Measurements from ENCODE around the gene FNDC3A. TPM values are rescaled to one million over a fixed set of nuclear protein-coding genes. Genes with fewer than 3 reads are reported as not detected.
A peak's percentile ranks its signal among the peaks of the same experiment; 100 is the strongest.

Gene FNDC3A
- total RNA-seq, 5 donors from 2014 or later (not counting 1 experiment from before 2014, with no cell fraction given), result 29.7 to 44.4 (median 32.0) TPM

- H3K4me1 Mint-ChIP-seq, result peaks cover 3 to 21% (median 17%) of the 10 kb centered on the region in 3 donors
- peak within 1 kb of the TSS; percentile 65 to 79 (median 67) for H3K4me3 Mint-ChIP-seq
- peaks cover 0 to 18% of the 10 kb centered on the region in 2 experiments for H3K4me1 ChIP-seq (ENCODE audit: control insufficient read depth in 1 of 2, extremely low read depth in 1 of 2, insufficient read depth in 2 of 2, low read length in 2 of 2)
- DNase-seq (peak in 28 of 35 experiments; percentile 7 to 57 (median 28)), ATAC-seq (replicated peaks in 1 of 4) (peak; percentile 68 to 81 (median 72))
- H3K27ac ChIP-seq (ENCODE audit: low read length), result no peak within 1 kb of the TSS
- H3K36me3 Mint-ChIP-seq, result peaks cover 3% of the 10 kb centered on the region
- H3K4me3 ChIP-seq (ENCODE audit: control insufficient read depth in 1 of 2, extremely low read depth in 1 of 2, low read length in 1 of 2), result peak within 1 kb of the TSS; percentile 31 to 55
- peaks cover 54 to 58% of the 10 kb centered on the region in 2 donors for H3K27me3 Mint-ChIP-seq
- H3K36me3 ChIP-seq (ENCODE audit: control insufficient read depth in 2 of 2, extremely low read depth in 1 of 2, insufficient read depth in 1 of 2, low read length in 1 of 2), result no peaks in the 10 kb centered on the region
- H3K9me3 Mint-ChIP-seq, result no peaks in the 10 kb centered on the region
- ChIA-PET POLR2A (no interaction called here), CTCF (interaction anchor here in 1 of 2 donors (0.6 kb wide), 1 partner anchor 54 kb away, joined by 6 read pairs; no protein-coding TSS in a partner anchor)
- H3K9me3 ChIP-seq, result no peaks in the 10 kb centered on the region
- WGBS (ENCODE audit: insufficient coverage), result 6% methylated on average over 111 of the region's 111 CpGs
- H3K27ac Mint-ChIP-seq, result no peak within 1 kb of the TSS
- H3K27me3 ChIP-seq (replicated peaks in 1 of 2; ENCODE audit: control insufficient read depth in 2 of 2, extremely low read depth in 1 of 2, insufficient read depth in 2 of 2, low read length in 1 of 2), result peaks cover 2 to 56% of the 10 kb centered on the region in 2 experiments
Measured at GRCh38 chr13:49220036-49220855, 244.5 kb downstream of the FNDC3A start, which contains the start of gene MLNR. Gene MLNR (plus strand): TSS chr13:49220338. CDS start chr13:49220338, 0 bp downstream.

GRCh38 chr13:49220856-49221589 lies 245.3 kb downstream of the FNDC3A start:
- peaks cover 54 to 63% of the 10 kb centered on the region in 2 donors for H3K27me3 Mint-ChIP-seq
- H3K4me1 Mint-ChIP-seq, result peaks cover 2 to 20% (median 15%) of the 10 kb centered on the region in 3 donors
- POLR2A ChIA-PET, result no interaction called here
- H3K4me3 ChIP-seq (ENCODE audit: control insufficient read depth in 1 of 2, extremely low read depth in 1 of 2, low read length in 1 of 2), result peak overlapping the region in 1 of 2 donors; percentile 55
- ATAC-seq (replicated peaks in 1 of 4), result peak in 3 of 4 experiments; percentile 8 to 37 (median 9)
- H3K27me3 ChIP-seq (replicated peaks in 1 of 2; ENCODE audit: control insufficient read depth in 2 of 2, extremely low read depth in 1 of 2, insufficient read depth in 2 of 2, low read length in 1 of 2), result peaks cover 2 to 56% of the 10 kb centered on the region in 2 experiments
- CTCF ChIA-PET, result no interaction called here
- peaks cover 0 to 17% of the 10 kb centered on the region in 2 experiments for H3K4me1 ChIP-seq (ENCODE audit: control insufficient read depth in 1 of 2, extremely low read depth in 1 of 2, insufficient read depth in 2 of 2, low read length in 2 of 2)
- H3K4me3 Mint-ChIP-seq, result peak overlapping the region; percentile 56 to 79 (median 67)
- H3K9me3 Mint-ChIP-seq, result no peaks in the 10 kb centered on the region
- no peak overlapping the region for H3K27ac Mint-ChIP-seq
- peaks cover 3% of the 10 kb centered on the region for H3K36me3 Mint-ChIP-seq
- no peaks in the 10 kb centered on the region for H3K36me3 ChIP-seq (ENCODE audit: control insufficient read depth in 2 of 2, extremely low read depth in 1 of 2, insufficient read depth in 1 of 2, low read length in 1 of 2)
- H3K9me3 ChIP-seq, result no peaks in the 10 kb centered on the region
- DNase-seq, result no peak
- H3K27ac ChIP-seq (ENCODE audit: low read length), result no peak overlapping the region
- WGBS (ENCODE audit: insufficient coverage), result 11% methylated on average over 73 of the region's 73 CpGs

GRCh38 chr13:49221590-49221965 lies 245.9 kb downstream of the FNDC3A start:
- Mint-ChIP-seq H3K4me1 (peaks cover 2 to 14% (median 10%) of the 10 kb centered on the region in 3 donors), H3K4me3 (peak overlapping the region; percentile 56 to 79 (median 67)), H3K27me3 (peaks cover 54 to 59% of the 10 kb centered on the region in 2 donors), H3K27ac (no peak overlapping the region), H3K9me3 (no peaks in the 10 kb centered on the region), H3K36me3 (peaks cover 3% of the 10 kb centered on the region)
- no peak for ATAC-seq (replicated peaks in 1 of 4)
- Histone ChIP-seq H3K9me3 (no peaks in the 10 kb centered on the region), H3K36me3 (ENCODE audit: control insufficient read depth in 2 of 2, extremely low read depth in 1 of 2, insufficient read depth in 1 of 2, low read length in 1 of 2) (no peaks in the 10 kb centered on the region), H3K27ac (ENCODE audit: low read length) (no peak overlapping the region), H3K4me1 (ENCODE audit: control insufficient read depth in 1 of 2, extremely low read depth in 1 of 2, insufficient read depth in 2 of 2, low read length in 2 of 2) (peaks cover 0 to 17% of the 10 kb centered on the region in 2 experiments), H3K27me3 (replicated peaks in 1 of 2; ENCODE audit: control insufficient read depth in 2 of 2, extremely low read depth in 1 of 2, insufficient read depth in 2 of 2, low read length in 1 of 2) (peaks cover 2 to 54% of the 10 kb centered on the region in 2 experiments), H3K4me3 (ENCODE audit: control insufficient read depth in 1 of 2, extremely low read depth in 1 of 2, low read length in 1 of 2) (no peak overlapping the region)
- CTCF ChIA-PET, result no interaction called here
- POLR2A ChIA-PET, result no interaction called here
- DNase-seq, result no peak
- 88% methylated on average over 1 of the region's 4 CpGs for WGBS (ENCODE audit: insufficient coverage)

- Mint-ChIP-seq H3K4me3 (no peak overlapping the region), H3K27me3 (peaks cover 25 to 32% of the 10 kb centered on the region in 2 donors), H3K4me1 (peaks cover 2 to 7% (median 6%) of the 10 kb centered on the region in 3 donors), H3K36me3 (no peaks in the 10 kb centered on the region), H3K27ac (no peak overlapping the region), H3K9me3 (no peaks in the 10 kb centered on the region)
- DNase-seq (no peak), ATAC-seq (replicated peaks in 1 of 4) (no peak)
- Histone ChIP-seq H3K27ac (ENCODE audit: low read length) (no peak overlapping the region), H3K27me3 (replicated peaks in 1 of 2; ENCODE audit: control insufficient read depth in 2 of 2, extremely low read depth in 1 of 2, insufficient read depth in 2 of 2, low read length in 1 of 2) (peaks cover 2 to 26% of the 10 kb centered on the region in 2 experiments), H3K4me1 (ENCODE audit: control insufficient read depth in 1 of 2, extremely low read depth in 1 of 2, insufficient read depth in 2 of 2, low read length in 2 of 2) (peaks cover 0 to 9% of the 10 kb centered on the region in 2 experiments), H3K9me3 (no peaks in the 10 kb centered on the region), H3K4me3 (ENCODE audit: control insufficient read depth in 1 of 2, extremely low read depth in 1 of 2, low read length in 1 of 2) (no peak overlapping the region), H3K36me3 (ENCODE audit: control insufficient read depth in 2 of 2, extremely low read depth in 1 of 2, insufficient read depth in 1 of 2, low read length in 1 of 2) (no peaks in the 10 kb centered on the region)
- POLR2A ChIA-PET, result no interaction called here
- CTCF ChIA-PET, result interaction anchor here (0.5 to 1.1 kb wide), 2 partner anchors 11 to 885 kb away, joined by 3 to 4 read pairs; no protein-coding TSS in a partner anchor
- WGBS (ENCODE audit: insufficient coverage), result no CpG with 5 or more reads among the region's 5 CpGs
Measured at GRCh38 chr13:49225223-49226042, 249.7 kb downstream of the FNDC3A start.

- H3K36me3 ChIP-seq (ENCODE audit: control insufficient read depth in 2 of 2, extremely low read depth in 1 of 2, insufficient read depth in 1 of 2, low read length in 1 of 2), result no peaks in the 10 kb centered on the region
- H3K4me3 Mint-ChIP-seq, result no peak overlapping the region
- no peak overlapping the region for H3K27ac ChIP-seq (ENCODE audit: low read length)
- no peaks in the 10 kb centered on the region for H3K4me1 ChIP-seq (ENCODE audit: control insufficient read depth in 1 of 2, extremely low read depth in 1 of 2, insufficient read depth in 2 of 2, low read length in 2 of 2)
- H3K9me3 Mint-ChIP-seq, result no peaks in the 10 kb centered on the region
- H3K27me3 ChIP-seq (replicated peaks in 1 of 2; ENCODE audit: control insufficient read depth in 2 of 2, extremely low read depth in 1 of 2, insufficient read depth in 2 of 2, low read length in 1 of 2), result peaks cover 2 to 15% of the 10 kb centered on the region in 2 experiments
- no peak for ATAC-seq (replicated peaks in 1 of 4)
- H3K36me3 Mint-ChIP-seq, result no peaks in the 10 kb centered on the region
- H3K4me1 Mint-ChIP-seq, result peaks cover 0 to 3% (median 0%) of the 10 kb centered on the region in 3 donors
- H3K27me3 Mint-ChIP-seq, result peaks cover 20 to 26% of the 10 kb centered on the region in 2 donors
- no peak for DNase-seq
- H3K9me3 ChIP-seq, result no peaks in the 10 kb centered on the region
- WGBS (ENCODE audit: insufficient coverage), result 80% methylated on average over 2 of the region's 5 CpGs
- H3K27ac Mint-ChIP-seq, result no peak overlapping the region
- H3K4me3 ChIP-seq (ENCODE audit: control insufficient read depth in 1 of 2, extremely low read depth in 1 of 2, low read length in 1 of 2), result no peak overlapping the region
- ChIA-PET CTCF (no interaction called here), POLR2A (no interaction called here)
Measured at GRCh38 chr13:49226613-49227012, 250.9 kb downstream of the FNDC3A start.
